K562 (cell line): ENCODE measurements around the gene RBM27.

ENCODE experiments used
- CBX3 ChIP-seq, 2 experiments: IDR thresholded peaks; 1 replicate in 1 of 2; 2 replicates in 1 of 2; pipeline ENCODE4 v1.6.1; 2012; ENCODE audit warnings: inconsistent platforms in 2 of 2, low read length in 2 of 2, borderline replicate concordance in 1 of 2, control low read depth in 1 of 2
- FOXA1 ChIP-seq: fragments of 450-650 bp; IDR thresholded peaks from 2 replicates; pipeline ENCODE4 v1.6.1; 2016; ENCODE audit warnings: mild to moderate bottlenecking, borderline replicate concordance
- HMG20B ChIP-seq: fragments of 250-450 bp; sonication (Bioruptor Pico); IDR thresholded peaks from 2 replicates; pipeline ENCODE4 v1.5.0; 2021; ENCODE audit warnings: mild to moderate bottlenecking
- HNRNPL ChIP-seq: fragments of 200-400 bp; formaldehyde crosslinking; IDR thresholded peaks from 2 replicates; pipeline ENCODE4 v1.6.1; 2017; ENCODE audit warnings: low read depth, mild to moderate bottlenecking, low read length
- JUN ChIP-seq, 2 experiments: sonication (generic) in 1 of 2; formaldehyde crosslinking in 1 of 2; IDR thresholded peaks; 2 replicates each; pipeline versions ENCODE4 v1.6.1 to v1.8.0; 2012 to 2022; ENCODE audit warnings: borderline replicate concordance in 2 of 2, mild to moderate bottlenecking in 2 of 2, improper control_type of control experiment in 1 of 2, low read depth in 1 of 2, low read length in 1 of 2, missing genetic modification reagents in 1 of 2
- TRIM24 ChIP-seq, 2 experiments: fragments of 450-650 bp; IDR thresholded peaks; 2 replicates each; pipeline ENCODE4 v1.6.1; 2016
- ZNF12 ChIP-seq: sonication (generic); formaldehyde crosslinking; IDR thresholded peaks from 2 replicates; pipeline ENCODE4 v1.4.0; 2020; ENCODE audit warnings: mild to moderate bottlenecking, missing genetic modification reagents
- ZNF197 ChIP-seq: fragments of 200-800 bp; sonication (Bioruptor generic); IDR thresholded peaks from 2 replicates; pipeline ENCODE4 v1.6.1; 2016; ENCODE audit warnings: low read depth, missing genetic modification characterization, missing compliant biosample characterization
- ZNF217 ChIP-seq: sonication (generic); formaldehyde crosslinking; IDR thresholded peaks from 2 replicates; pipeline ENCODE4 v1.8.0; 2022; ENCODE audit warnings: mild to moderate bottlenecking, missing genetic modification reagents
- TF ChIP-seq, protein P1 (sequence below), 2 experiments: fragments of 450-650 bp; formaldehyde crosslinking in 1 of 2; IDR thresholded peaks; 2 replicates each; pipeline versions ENCODE4 v1.4.0 to v1.6.1; 2014 to 2020; ENCODE audit warnings: mild to moderate bottlenecking in 2 of 2, borderline replicate concordance in 1 of 2, low read depth in 1 of 2
- TF ChIP-seq, protein P2 (sequence below): sonication (generic); formaldehyde crosslinking; IDR thresholded peaks from 2 replicates; pipeline ENCODE4 v1.8.1; 2023; ENCODE audit warnings: mild to moderate bottlenecking, missing genetic modification reagents

DNA sequence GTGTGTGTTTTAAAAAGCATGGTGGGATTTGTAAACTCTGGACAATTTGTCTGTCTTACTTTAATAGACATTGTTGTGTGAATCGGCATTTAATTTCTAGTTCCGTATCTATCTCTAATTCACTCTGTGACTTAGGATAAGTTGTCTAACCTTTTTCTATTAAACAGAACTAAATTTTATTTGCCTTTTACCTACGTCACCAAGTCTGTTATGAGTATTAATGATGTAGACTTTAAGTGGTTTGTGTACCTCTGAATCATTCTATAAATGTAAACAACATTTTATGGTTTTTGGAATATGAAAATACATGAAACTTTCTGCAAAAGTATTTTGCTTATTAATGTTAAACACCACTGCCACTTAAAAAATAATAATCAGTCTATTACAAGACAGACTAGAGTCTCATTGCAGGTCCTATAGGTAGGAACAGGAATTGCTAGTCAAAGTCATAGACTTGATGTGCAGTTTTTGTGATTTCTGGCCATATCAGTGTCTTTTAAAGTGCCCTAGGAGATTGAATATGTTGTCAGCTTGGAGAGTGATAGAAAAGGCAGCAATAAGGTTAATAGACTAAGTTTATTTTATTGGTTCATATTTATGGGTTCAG, 5.6 kb downstream of the RBM27 start:
- no peak for TF ChIP-seq ZNF197
- TF ChIP-seq, protein P1, sequence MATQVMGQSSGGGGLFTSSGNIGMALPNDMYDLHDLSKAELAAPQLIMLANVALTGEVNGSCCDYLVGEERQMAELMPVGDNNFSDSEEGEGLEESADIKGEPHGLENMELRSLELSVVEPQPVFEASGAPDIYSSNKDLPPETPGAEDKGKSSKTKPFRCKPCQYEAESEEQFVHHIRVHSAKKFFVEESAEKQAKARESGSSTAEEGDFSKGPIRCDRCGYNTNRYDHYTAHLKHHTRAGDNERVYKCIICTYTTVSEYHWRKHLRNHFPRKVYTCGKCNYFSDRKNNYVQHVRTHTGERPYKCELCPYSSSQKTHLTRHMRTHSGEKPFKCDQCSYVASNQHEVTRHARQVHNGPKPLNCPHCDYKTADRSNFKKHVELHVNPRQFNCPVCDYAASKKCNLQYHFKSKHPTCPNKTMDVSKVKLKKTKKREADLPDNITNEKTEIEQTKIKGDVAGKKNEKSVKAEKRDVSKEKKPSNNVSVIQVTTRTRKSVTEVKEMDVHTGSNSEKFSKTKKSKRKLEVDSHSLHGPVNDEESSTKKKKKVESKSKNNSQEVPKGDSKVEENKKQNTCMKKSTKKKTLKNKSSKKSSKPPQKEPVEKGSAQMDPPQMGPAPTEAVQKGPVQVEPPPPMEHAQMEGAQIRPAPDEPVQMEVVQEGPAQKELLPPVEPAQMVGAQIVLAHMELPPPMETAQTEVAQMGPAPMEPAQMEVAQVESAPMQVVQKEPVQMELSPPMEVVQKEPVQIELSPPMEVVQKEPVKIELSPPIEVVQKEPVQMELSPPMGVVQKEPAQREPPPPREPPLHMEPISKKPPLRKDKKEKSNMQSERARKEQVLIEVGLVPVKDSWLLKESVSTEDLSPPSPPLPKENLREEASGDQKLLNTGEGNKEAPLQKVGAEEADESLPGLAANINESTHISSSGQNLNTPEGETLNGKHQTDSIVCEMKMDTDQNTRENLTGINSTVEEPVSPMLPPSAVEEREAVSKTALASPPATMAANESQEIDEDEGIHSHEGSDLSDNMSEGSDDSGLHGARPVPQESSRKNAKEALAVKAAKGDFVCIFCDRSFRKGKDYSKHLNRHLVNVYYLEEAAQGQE (IDR thresholded peaks at IDR 0.05; ENCODE audit: borderline replicate concordance): no peak
- TF ChIP-seq, protein P1 (CRISPR knock-in tag; IDR thresholded peaks at IDR 0.05; ENCODE audit: low read depth): no peak
- TF ChIP-seq ZNF217 (CRISPR knock-in tag): no peak
- no peak for TF ChIP-seq ZNF12
- TF ChIP-seq TRIM24 (IDR thresholded peaks at IDR 0.05): no peak
- TF ChIP-seq JUN (IDR thresholded peaks at IDR 0.05; ENCODE audit: borderline replicate concordance, low read depth, low read length): no peak
- no peak for TF ChIP-seq JUN (CRISPR knock-in tag; IDR thresholded peaks at IDR 0.05; ENCODE audit: borderline replicate concordance)
- TF ChIP-seq, protein P2, sequence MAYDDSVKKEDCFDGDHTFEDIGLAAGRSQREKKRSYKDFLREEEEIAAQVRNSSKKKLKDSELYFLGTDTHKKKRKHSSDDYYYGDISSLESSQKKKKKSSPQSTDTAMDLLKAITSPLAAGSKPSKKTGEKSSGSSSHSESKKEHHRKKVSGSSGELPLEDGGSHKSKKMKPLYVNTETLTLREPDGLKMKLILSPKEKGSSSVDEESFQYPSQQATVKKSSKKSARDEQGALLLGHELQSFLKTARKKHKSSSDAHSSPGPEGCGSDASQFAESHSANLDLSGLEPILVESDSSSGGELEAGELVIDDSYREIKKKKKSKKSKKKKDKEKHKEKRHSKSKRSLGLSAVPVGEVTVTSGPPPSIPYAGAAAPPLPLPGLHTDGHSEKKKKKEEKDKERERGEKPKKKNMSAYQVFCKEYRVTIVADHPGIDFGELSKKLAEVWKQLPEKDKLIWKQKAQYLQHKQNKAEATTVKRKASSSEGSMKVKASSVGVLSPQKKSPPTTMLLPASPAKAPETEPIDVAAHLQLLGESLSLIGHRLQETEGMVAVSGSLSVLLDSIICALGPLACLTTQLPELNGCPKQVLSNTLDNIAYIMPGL (CRISPR knock-in tag): no peak
- TF ChIP-seq FOXA1: no peak
- TF ChIP-seq CBX3 (IDR thresholded peaks at IDR 0.05; ENCODE audit: borderline replicate concordance in 1 of 2, low read length in 2 of 2): no peak
- no peak for TF ChIP-seq HNRNPL
- no peak for TF ChIP-seq HMG20B (CRISPR knock-in tag)
